Mucosa of descending colon (tissue), 3 donors: Measurements from ENCODE around the gene KLK10. TPM values are rescaled to one million over a fixed set of nuclear protein-coding genes. Genes with fewer than 3 reads are reported as not detected.

Experiments
- ATAC-seq: fragments of 200-7000 bp; cut with Tn5 transposase; one replicate; pipeline ENCODE4 v1.9.1; 2020; ENCODE audit warnings: mild to moderate bottlenecking, moderate library complexity
- DNase-seq, 3 donors: peaks; one replicate each; pipeline ENCODE4 v3.0.0-alpha.2; 2020
- H3K36me3 ChIP-seq: fragments of 200-600 bp; one replicate; pipeline ENCODE4 v1.8.0; 2021; ENCODE audit warnings: low read depth, mild to moderate bottlenecking
- H3K4me1 ChIP-seq: fragments of 200-600 bp; one replicate; pipeline ENCODE4 v1.8.0; 2021; ENCODE audit warnings: low read depth, mild to moderate bottlenecking
- H3K4me3 ChIP-seq: fragments of 200-600 bp; one replicate; pipeline ENCODE4 v1.8.0; 2021; ENCODE audit warnings: mild to moderate bottlenecking
- H3K9me3 ChIP-seq: fragments of 200-600 bp; one replicate; pipeline ENCODE4 v1.8.0; 2021; ENCODE audit warnings: mild to moderate bottlenecking
- CTCF ChIP-seq: fragments of 200-600 bp; IDR thresholded peaks from one replicate; pipeline ENCODE4 v1.8.0; 2022; ENCODE audit warnings: antibody characterized with exemption, mild to moderate bottlenecking
- intact Hi-C, 2 donors: fragments of 100-400 bp; cut with DNase I in 1 of 2; cut with micrococcal nuclease in 1 of 2; formaldehyde crosslinking; loops; one replicate each; pipeline versions ENCODE4 v1.11.0 to v1.11.1; 2022; cut with DNase I, micrococcal nuclease
- total RNA-seq, 3 donors: library from RNA; stranded (reverse); fragmentation: NEBNext Ultra II Directional in 2 of 3; extraction: Animal tissue kit (Norgen Biotek cat#: 25700) in 2 of 3; gene quantifications; one replicate each; pipeline versions ENCODE4 v1.2.1 to v1.2.4, GENCODE V29; 2021 to 2023
- donor health status: DM: no; HTN: no; CAD: no; lungs with moderate emphysema.
- donor health status: DM: no; HTN: no; CAD: no.
- donor health status: DM: no; HTN: yes; CAD: no.

Gene KLK10
- total RNA-seq, 3 donors from 2014 or later = 0.58 to 0.93 (median 0.76) TPM

- ATAC-seq = no peak
- H3K4me3 ChIP-seq = no peak overlapping the region
- H3K9me3 ChIP-seq = no peaks in the 10 kb centered on the region
- peaks cover 4% of the 10 kb centered on the region for H3K4me1 ChIP-seq
- intact Hi-C loops = no loop called here
- H3K36me3 ChIP-seq = no peaks in the 10 kb centered on the region
- DNase-seq = no peak
- TF ChIP-seq CTCF = no peak
These were observed 41.5 kb upstream of the KLK10 start for GRCh38 chr19:51060973-51061372.

- ATAC-seq (no peak), DNase-seq (no peak)
- peaks cover 4% of the 10 kb centered on the region for H3K4me1 ChIP-seq
- H3K36me3 ChIP-seq = no peaks in the 10 kb centered on the region
- no peak for TF ChIP-seq CTCF
- intact Hi-C loops = no loop called here
- no peaks in the 10 kb centered on the region for H3K9me3 ChIP-seq
- no peak overlapping the region for H3K4me3 ChIP-seq
These were observed 40.8 kb upstream of the KLK10 start for GRCh38 chr19:51060336-51060735.

- no peaks in the 10 kb centered on the region for H3K9me3 ChIP-seq
- no peak for TF ChIP-seq CTCF
- intact Hi-C loops = no loop called here
- no peaks in the 10 kb centered on the region for H3K4me1 ChIP-seq
- DNase-seq (no peak), ATAC-seq (no peak)
- H3K4me3 ChIP-seq = no peak overlapping the region
- H3K36me3 ChIP-seq = no peaks in the 10 kb centered on the region
These were observed 40.2 kb upstream of the KLK10 start for GRCh38 chr19:51059715-51060114.

- DNase-seq (no peak), ATAC-seq (no peak)
- intact Hi-C loops = no loop called here
- no peaks in the 10 kb centered on the region for H3K4me1 ChIP-seq
- no peaks in the 10 kb centered on the region for H3K9me3 ChIP-seq
- no peak overlapping the region for H3K4me3 ChIP-seq
- no peak for TF ChIP-seq CTCF
- H3K36me3 ChIP-seq = no peaks in the 10 kb centered on the region
These were observed 36.4 kb upstream of the KLK10 start for GRCh38 chr19:51055866-51056265.

GRCh38 chr19:51047031-51047335, 27.5 kb upstream of the KLK10 start:
- intact Hi-C loops = no loop called here
- Histone ChIP-seq H3K4me3 (no peak overlapping the region), H3K4me1 (no peaks in the 10 kb centered on the region), H3K36me3 (no peaks in the 10 kb centered on the region), H3K9me3 (no peaks in the 10 kb centered on the region)
- DNase-seq = no peak
- no peak for ATAC-seq
- TF ChIP-seq CTCF = no peak

- ATAC-seq (no peak), DNase-seq (no peak)
- H3K36me3 ChIP-seq = no peaks in the 10 kb centered on the region
- no peak for TF ChIP-seq CTCF
- intact Hi-C loops = no loop called here
- H3K4me1 ChIP-seq = no peaks in the 10 kb centered on the region
- H3K4me3 ChIP-seq = no peak overlapping the region
- H3K9me3 ChIP-seq = no peaks in the 10 kb centered on the region
These were observed 24.8 kb upstream of the KLK10 start for GRCh38 chr19:51044327-51044726.
